Measurements from ENCODE around the gene NBEAL2.

NBEAL2 gene

GRCh38 chr3:46984591-46985459 lies 5.4 kb downstream of the NBEAL2 start:
- no peak for DNase-seq (ENCODE audit: low read depth in 1 of 2, low spot score in 1 of 2)

DNA sequence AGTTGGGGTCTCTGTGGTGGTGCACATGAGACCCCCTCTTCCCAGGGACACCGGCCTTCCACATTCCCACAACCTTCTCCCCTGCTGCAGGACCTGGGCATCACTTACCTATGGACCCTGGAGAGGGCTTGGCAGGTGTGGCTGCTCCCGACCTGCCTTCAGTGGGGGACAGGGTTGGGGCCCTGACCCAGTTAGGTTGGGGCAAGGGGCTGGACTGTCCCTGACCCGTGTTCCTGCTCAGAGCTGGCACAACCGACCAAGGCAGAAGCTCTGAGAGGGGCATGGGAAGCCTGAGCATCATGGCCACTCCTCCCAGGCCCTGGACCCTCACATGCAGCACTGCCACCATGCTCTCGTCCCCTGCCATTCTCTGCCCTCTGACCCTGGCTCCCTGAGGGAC lies 6.1 kb downstream of the NBEAL2 start:
- DNase-seq (ENCODE audit: low read depth in 1 of 2, low spot score in 1 of 2) = no peak

- DNase-seq (ENCODE audit: low read depth in 1 of 2, low spot score in 1 of 2) = no peak
Measured at GRCh38 chr3:46986055-46986730, 6.7 kb downstream of the NBEAL2 start.

DNA sequence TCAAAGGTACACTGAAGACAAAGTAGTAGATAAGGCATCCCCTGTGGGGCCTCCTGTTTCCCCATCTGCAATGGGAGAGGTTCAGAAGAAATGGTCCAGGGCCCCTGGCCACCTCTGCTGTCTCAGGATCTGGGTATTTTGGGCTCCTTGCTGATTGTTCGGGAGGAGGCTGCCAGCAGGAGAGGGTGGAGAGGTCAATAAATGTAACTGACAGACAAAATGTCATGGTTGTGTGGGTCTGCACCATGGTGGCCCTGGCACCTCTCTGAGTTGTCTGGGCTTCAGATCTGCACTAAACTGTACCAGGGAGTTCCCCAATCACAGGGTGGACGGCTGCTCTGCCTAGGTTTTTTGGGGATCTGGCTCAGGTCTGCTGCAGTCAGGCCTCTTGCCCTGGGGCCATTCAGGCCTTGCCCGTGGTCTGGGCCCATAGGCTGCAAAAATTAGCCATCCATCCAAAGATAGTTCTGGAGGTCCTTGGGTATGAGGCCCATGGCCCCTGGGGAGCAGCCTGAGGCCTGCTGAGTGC lies 7.4 kb downstream of the NBEAL2 start:
- DNase-seq (ENCODE audit: low read depth in 1 of 2, low spot score in 1 of 2) = no peak

GRCh38 chr3:46987319-46987742 lies 7.9 kb downstream of the NBEAL2 start:
- no peak for DNase-seq (ENCODE audit: low read depth in 1 of 2, low spot score in 1 of 2)

DNA sequence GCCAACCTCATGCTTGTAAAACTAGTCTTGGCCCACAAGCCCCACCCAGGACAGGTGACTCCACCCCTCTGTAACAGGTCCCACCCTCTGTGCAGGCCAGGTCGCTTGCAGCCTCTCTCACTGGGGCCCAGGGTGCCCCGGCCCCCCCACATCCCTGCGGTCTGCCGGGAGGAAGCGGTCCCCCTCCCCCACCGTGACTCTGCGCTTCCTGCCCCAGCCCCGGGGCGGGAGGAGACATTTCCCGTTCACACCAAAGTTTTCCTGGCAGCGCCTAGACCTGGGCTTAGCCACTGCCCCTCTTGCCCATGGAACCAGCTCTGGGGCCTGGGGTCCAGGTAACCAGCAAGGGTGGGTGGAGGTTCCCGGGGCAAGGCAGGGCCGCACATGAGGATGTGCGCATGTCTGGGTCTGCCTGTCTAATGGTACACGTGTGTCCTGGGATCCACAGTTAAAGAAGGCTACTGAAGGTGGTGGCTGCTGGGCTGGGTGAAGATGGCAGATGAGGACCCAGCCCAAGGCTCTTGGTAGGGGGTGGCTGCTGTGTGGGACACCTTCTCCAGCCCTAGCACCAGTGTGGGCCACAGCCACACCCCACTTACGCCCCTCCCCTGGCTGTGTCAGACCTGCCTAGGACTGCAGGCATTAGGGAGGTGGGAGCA lies 8.4 kb downstream of the NBEAL2 start:
- DNase-seq (ENCODE audit: low read depth in 1 of 2, low spot score in 1 of 2) = peak; percentile 79 to 85

DNA sequence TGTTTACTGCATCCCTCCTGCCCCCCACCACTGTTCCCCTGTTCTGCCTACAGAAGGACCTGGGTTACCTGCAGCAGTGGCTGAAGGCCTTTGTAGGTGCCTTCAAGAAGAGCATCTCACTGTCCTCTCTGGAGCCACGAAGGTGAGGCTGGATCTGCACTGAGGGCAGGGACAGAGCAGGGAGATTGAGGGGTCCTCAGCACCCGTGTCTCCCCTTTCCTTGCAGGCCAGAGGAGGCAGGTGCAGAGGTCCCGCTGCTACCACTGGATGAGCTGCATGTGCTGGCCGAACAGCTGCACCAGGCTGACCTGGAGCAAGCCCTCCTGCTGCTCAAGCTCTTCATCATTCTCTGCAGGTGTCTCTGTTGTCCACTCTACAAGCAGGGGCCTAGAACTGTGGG lies 9.2 kb downstream of the NBEAL2 start:
- no peak for DNase-seq (ENCODE audit: low read depth in 1 of 2, low spot score in 1 of 2)

GRCh38 chr3:46989146-46989810 lies 9.8 kb downstream of the NBEAL2 start:
- no peak for DNase-seq (ENCODE audit: low read depth in 1 of 2, low spot score in 1 of 2)

GRCh38 chr3:46990573-46991374 lies 11.3 kb downstream of the NBEAL2 start:
- DNase-seq (ENCODE audit: low read depth in 1 of 2, low spot score in 1 of 2) = no peak

GRCh38 chr3:46991406-46992165 lies 12.1 kb downstream of the NBEAL2 start:
- no peak for DNase-seq (ENCODE audit: low read depth in 1 of 2, low spot score in 1 of 2)

DNA sequence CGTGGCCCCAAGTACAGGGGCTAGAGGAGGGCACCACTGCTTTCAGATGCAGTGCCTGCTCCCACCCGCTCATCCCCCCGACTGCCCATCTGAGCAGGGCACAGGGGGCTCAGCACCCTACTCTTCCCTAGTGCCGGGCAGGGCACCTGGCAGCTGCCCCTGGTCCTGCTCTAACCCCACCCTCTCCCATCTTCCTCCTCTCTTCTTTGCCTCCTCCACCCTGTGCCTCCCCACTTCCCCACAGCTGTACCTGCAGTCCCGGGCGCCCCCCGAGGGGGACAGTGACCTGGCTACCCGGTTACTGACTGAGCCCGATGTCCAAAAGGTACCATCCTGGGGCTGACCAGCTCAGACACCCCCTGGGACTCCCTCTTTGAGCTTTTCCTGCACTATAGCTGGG lies 12.8 kb downstream of the NBEAL2 start:
- DNase-seq (ENCODE audit: low read depth in 1 of 2, low spot score in 1 of 2) = no peak

- DNase-seq (ENCODE audit: low read depth in 1 of 2, low spot score in 1 of 2) = no peak
Measured at GRCh38 chr3:46993292-46993691, 13.8 kb downstream of the NBEAL2 start.

DNA sequence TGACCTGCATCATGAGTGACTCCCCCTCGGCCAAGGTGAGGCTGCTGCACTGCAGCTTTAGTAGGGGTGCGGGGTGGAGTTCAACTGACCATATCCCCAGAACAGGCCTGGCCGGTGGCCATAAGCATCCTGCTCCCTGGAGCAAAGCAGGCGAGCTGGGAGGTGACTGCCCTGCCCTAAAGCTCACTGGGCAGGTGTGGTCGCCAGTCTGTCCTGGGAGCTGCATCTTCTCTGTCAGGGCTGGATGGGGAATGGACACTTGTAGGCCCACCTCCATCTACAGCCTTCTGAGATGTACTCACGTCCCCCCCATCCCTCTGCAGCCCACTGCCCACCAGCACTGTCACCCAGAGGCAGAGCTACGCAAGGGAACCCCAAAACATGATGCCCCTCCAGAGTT lies 14.5 kb downstream of the NBEAL2 start:
- no peak for DNase-seq (ENCODE audit: low read depth in 1 of 2, low spot score in 1 of 2)

- no peak for DNase-seq (ENCODE audit: low read depth in 1 of 2, low spot score in 1 of 2)
Measured at GRCh38 chr3:46994801-46995731, 15.6 kb downstream of the NBEAL2 start.

- DNase-seq (ENCODE audit: low read depth in 1 of 2, low spot score in 1 of 2) = no peak
Measured at GRCh38 chr3:46995901-46996562, 16.6 kb downstream of the NBEAL2 start.

DNA sequence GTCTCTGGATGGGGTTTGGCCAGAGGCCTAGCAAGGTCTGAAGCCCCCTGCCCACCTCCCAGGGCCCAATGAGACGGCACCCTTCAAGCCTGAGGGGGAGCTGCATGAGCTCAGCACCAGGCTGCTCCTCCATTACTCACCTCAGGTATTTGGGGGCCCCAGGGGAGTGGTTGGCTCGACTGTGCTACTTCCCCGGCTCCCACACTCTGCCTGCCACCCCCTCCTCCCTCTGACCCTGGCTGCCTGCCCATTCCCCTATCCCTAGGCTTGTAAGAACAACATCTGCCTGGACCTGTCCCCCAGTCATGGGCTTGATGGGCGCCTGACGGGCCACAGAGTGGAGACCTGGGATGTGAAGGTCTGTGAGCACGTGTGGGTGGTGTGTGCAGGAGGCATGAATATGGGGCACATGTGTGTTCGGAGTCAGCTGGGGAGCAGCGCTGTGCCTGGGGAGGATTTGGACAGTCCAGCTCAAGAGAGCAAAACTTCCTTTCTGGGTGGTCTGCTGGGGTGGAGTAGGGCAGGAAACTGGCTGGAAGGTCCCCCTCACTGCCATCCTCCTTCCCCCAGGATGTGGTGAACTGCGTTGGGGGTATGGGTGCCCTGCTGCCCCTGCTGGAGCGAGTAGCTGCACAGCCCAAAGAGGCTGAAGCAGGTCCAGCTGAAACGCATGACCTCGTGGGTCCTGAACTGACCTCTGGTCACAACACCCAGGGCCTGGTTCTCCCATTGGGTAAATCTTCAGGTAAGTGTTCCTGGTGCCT lies 17.4 kb downstream of the NBEAL2 start:
- no peak for DNase-seq (ENCODE audit: low read depth in 1 of 2, low spot score in 1 of 2)

- DNase-seq (ENCODE audit: low read depth in 1 of 2, low spot score in 1 of 2) = no peak
Measured at GRCh38 chr3:46997453-46998091, 18.1 kb downstream of the NBEAL2 start.
